T-helper 1 cell treated with Interleukin-12 subunit alpha and Interleukin-12 subunit beta and Interleukin-4 antibody, amounts not matched to agents 30 ng/mL and 1 ng/mL, for 36 hours (primary cell): ENCODE data around the gene MATN1. TPM values are rescaled to one million over a fixed set of nuclear protein-coding genes. Genes with fewer than 3 reads are reported as not detected.

Experiments
- intact Hi-C: fragments of 100-400 bp; cut with micrococcal nuclease; formaldehyde crosslinking; loops from one replicate; pipeline ENCODE4 v1.15.1; 2024
- total RNA-seq: library from RNA; stranded (reverse); gene quantifications from 2 replicates; pipeline ENCODE4 v1.2.3, GENCODE V29; 2022

Gene MATN1
- total RNA-seq, 1 donor from 2014 or later = not detected

GRCh38 chr1:30758121-30758688, 34.8 kb upstream of the MATN1 start:
- intact Hi-C loops = loop anchor here (10.0 kb wide), 1 partner anchor 307 kb away; the partner anchor contains the start of gene PUM1

DNA sequence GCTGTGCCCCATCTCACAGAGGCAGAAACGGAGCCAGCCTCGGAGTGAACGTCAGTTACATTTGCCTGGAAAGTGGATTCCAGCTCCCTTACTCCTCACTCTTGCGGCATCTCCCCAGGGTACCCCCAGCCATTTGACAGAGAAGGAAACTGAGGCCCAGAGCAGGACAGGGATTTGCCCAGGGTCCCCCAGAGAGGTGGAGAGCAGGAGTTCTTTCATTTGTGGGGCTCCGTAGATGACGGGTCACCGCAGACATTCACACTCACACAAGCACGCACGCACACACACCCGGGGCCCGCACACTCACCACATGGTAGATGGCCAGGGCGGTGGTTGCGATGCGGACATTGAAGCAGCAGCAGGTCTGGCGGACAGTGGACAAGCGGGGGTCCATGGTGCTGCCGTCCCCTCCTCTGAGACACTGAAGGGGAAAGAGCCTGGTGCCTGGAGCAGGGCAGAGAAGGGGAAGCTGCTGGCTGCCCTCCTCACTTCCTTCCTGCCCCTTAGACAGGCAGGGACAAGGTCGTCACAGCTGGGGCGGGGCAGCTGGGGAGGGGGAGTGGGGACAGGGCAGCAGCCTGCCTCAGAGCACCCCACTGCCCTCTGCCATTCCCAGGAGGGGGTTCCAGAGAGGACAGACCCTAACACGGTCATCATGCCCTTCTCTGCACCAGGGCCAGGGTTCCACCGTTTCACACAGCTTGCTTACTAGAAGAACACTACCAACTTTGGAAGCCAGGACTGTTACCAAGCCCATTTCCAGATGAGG, 34.2 kb upstream of the MATN1 start, which contains the start of gene LAPTM5:
Gene LAPTM5, minus strand, starts transcription at position 423 of the 769 bp plus-strand sequence. Its CDS starts 29 bp downstream, at position 394.
- intact Hi-C loops = loop anchor here (1.0 to 10.0 kb wide), 4 partner anchors 8 to 307 kb away; partner anchors contain the start of gene PUM1

- intact Hi-C loops = loop anchor here (1.0 to 10.0 kb wide), 5 partner anchors 7 to 308 kb away; partner anchors contain the start of gene PUM1
Measured at GRCh38 chr1:30756545-30757351, 33.4 kb upstream of the MATN1 start.

DNA sequence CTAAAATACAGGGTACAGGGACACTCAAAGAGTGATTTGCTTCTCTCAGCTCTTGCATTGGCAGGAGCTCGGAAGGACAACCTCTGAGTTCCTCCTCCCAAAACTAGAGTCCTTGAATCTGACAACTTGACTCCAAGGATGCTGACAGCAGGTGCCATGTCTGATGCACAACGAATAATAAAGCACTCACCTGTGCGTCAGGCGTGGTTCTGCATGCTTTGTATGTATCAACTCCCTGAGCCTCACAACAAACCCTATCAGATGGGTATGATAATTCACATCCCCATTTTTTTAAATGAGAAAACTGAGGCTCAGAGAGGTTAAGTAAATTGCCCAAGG, 32.8 kb upstream of the MATN1 start:
- intact Hi-C loops = loop anchor here (1.0 to 10.0 kb wide), 2 partner anchors 12 to 309 kb away; partner anchors contain the start of gene PUM1

GRCh38 chr1:30755746-30756145, 32.4 kb upstream of the MATN1 start:
- intact Hi-C loops = loop anchor here (1.0 to 10.0 kb wide), 2 partner anchors 11 to 309 kb away; partner anchors contain the start of gene PUM1

DNA sequence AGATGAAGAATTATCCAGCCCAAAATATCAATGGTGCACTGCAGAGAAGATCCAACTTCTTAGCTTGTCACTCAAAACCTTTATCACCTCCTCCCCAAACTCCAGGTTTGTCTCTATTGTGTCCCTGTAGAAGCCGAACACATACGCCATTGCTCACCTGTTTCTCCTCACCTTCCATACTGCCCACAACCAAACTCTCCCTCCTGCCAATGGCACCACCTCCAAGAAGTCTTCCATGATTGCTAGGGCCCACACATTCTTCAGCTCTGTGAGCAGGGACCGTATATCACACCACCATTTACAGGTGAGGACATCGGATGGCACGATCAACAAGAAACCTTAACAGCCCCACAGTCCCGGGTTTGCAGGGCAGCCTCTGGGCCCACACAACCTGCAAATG, 31.9 kb upstream of the MATN1 start:
- intact Hi-C loops = loop anchor here (10.0 kb wide), 1 partner anchor 309 kb away; the partner anchor contains the start of gene PUM1

- intact Hi-C loops = loop anchor here (10.0 kb wide), 1 partner anchor 310 kb away; the partner anchor contains the start of gene PUM1
Measured at GRCh38 chr1:30754684-30755171, 31.3 kb upstream of the MATN1 start.

- intact Hi-C loops = loop anchor here (10.0 kb wide), 1 partner anchor 311 kb away; the partner anchor contains the start of gene PUM1
Measured at GRCh38 chr1:30753660-30754123, 30.3 kb upstream of the MATN1 start.

GRCh38 chr1:30753118-30753517, 29.7 kb upstream of the MATN1 start:
- intact Hi-C loops = loop anchor here (10.0 kb wide), 1 partner anchor 312 kb away; the partner anchor contains the start of gene PUM1

DNA sequence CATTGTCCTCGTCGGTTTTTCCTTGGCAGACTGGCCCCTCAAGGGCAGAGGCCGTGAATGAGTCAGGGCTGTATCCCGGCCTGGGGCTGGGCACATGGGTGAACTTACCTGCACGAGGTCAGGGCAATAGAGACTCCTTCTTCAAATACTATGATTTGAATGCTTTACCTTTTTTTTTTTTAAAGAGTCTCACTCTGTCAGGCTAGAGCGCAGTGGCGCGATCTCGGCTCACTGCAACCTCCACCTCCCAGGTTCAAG, 29.2 kb upstream of the MATN1 start:
- intact Hi-C loops = loop anchor here (10.0 kb wide), 1 partner anchor 312 kb away; the partner anchor contains the start of gene PUM1

- intact Hi-C loops = loop anchor here (10.0 kb wide), 1 partner anchor 313 kb away; the partner anchor contains the start of gene PUM1
Measured at GRCh38 chr1:30751830-30752650, 28.7 kb upstream of the MATN1 start.

DNA sequence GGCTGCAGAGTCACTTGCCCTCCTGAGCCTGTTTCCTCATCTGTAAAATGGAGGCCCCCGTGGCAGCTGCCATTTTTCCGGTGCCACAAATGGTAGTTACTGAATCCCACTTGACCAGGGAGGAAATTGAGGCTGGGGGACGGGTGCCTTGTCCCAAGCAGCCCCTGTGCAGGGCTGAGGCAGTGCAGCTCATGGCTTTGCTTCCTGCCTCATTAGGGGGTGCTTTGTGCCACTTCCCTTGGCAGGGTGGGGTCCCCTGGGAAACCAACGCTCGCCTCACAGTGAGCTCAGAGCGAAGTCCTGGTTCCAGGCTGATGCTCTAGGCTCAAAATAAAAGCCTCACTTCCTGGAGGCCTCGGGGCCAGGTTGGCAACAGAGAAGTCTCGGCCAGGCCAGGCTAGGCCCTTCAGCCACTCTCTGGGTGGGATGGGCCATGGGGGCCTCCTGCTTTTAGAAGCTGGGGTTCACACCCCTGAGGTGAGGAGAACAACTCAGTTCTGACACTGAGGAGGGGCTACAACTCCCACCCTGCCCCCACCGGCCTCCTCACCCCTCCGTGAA, 27.4 kb upstream of the MATN1 start:
- intact Hi-C loops = loop anchor here (10.0 kb wide), 1 partner anchor 314 kb away; the partner anchor contains the start of gene PUM1

- intact Hi-C loops = loop anchor here (1.0 to 10.0 kb wide), 2 partner anchors 7 to 315 kb away; partner anchors contain the start of genes LAPTM5 and PUM1
Measured at GRCh38 chr1:30749691-30750583, 26.6 kb upstream of the MATN1 start.

DNA sequence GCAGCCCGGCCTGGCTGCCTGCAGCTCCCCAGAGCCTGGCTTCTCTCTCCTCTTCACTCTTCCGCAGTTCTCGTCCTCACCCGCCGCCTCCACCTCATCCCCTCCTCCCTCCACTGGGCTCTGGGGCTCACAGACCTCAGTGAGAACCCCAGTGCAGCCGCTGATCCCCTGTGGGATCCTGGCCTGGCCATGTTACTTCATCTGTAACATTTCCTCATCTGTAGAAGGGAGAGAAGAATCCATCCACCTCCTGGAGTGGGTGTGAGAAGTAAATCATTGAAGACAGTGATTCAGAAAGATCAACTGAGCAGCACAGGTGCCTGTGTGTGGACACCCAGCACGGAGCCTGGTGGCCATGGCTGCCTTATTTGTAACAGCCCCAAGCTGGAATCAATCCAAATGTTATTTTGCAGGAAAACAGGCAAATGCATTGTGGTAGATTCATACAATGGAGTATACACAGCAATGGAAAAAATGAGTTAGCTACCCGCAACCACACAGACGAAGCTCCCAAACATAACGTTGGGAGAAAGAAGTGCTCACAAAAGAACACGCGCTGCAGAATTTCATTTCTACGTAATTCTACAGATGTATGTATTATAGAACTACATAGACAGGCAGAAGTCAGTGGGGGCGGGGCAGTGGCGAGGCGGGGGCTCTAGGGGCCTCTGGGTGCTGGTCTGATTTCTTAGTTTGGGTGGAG, 25.5 kb upstream of the MATN1 start:
- intact Hi-C loops = loop anchor here (1.0 kb wide), 1 partner anchor 8 kb away; the partner anchor contains the start of gene LAPTM5

DNA sequence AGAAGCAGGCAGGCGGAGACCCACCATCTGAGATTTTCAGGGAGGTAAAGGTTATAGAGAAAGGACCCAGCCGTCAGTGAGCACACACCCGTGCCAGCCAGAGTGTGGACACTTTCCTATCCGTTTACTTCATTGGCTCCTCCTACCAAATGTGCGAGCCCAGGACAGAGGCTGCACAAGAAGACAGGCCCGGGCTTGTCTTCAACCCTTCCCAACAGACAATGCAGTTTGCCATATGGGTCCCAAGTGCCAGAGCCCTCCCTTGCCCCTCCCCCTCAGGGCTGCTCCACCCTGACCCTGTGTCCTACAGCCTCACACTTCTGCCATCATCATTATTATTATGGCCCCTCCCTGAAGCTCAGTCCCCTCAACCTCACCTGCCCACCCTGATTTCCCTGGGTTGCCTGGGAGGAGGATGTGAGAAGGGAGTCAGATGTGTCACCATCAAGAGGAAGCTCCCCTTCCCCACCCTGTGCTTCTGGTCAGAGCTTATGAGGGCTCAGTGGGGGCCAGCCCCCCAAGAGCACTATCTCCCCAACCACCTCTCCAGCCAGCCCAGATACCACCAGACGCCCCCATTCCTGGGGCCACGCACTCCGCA, 24.8 kb upstream of the MATN1 start:
- intact Hi-C loops = no loop called here

DNA sequence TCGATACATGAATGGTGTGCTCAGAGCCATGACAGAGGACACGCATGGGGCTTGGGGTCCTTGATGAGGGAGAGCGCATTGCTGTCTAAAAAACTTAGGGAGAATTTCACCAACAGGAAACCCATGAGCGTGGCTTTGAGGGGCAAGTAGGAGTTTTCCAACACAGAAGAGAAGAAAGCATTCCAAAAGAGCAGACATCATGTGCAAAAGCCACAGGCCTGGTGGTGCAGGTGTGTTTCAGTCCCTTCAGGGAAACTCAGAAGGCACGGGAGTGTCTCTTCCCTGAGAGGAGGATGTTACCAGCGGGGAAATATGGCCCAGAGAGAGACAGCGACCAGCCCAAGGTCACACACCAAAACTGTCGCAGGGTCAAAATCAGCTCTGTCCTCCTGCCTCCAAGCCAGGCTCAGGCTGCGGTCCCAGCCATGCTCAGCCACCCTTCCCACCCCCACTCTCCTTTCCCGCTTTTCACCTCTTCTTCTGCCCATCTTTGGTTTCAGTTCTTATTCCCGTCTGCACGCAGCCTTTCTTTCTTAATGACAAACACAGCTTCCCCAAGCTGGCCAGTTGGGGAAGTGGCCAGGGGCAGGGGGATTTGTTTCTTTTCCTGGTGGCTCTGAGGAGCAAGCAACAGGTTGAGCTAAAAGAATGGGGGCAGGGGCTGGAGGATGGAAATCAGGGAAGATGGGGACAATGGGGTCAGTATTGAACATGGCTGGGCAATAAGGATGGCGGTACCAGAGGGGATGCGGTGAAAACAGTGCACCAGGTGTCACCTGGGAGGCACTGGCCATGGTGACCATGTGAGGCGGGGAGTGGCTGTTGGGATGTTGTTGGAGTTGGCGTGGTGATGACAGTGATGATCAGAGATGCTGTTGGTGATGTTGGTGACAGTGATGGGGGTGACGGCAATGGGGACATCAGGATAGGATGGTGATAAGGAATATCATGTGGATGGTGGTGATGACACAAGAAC, 23.9 kb upstream of the MATN1 start:
- intact Hi-C loops = no loop called here
